ENCODE data around the gene SFXN2.
"Not testable (repeated sequence)": the region's sequence is repeated elsewhere in the genome, so short reads cannot be mapped to it uniquely, and the experiment has no call there.

The SFXN2 gene

DNA sequence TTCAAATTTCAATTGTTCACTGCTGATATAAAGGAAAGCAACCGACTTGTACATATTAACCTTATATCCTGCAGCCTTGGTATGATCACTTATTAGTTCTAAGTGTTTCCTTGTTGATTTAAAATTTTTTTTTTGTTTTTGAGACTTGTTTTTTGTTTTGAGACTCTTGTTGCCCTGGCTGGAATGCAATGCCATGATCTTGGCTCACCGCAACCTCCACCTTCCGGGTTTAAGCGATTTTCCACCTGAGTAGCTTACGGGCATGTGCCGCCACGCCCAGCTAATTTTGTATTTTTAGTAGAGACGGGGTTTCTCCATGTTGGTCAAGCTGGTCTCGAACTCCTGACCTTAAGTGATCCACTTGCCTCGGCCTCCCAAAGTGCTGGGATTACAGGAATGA, 19.0 kb upstream of the SFXN2 start:
- not testable (repeated sequence) for H3K27me3 ChIP-seq (ENCODE audit: insufficient read depth, poor library complexity, severe bottlenecking); H3K4me3 ChIP-seq (replicated peaks; ENCODE audit: insufficient read depth, low read length); DNase-seq (ENCODE audit: low read depth in 1 of 2, low spot score in 1 of 2)

DNA sequence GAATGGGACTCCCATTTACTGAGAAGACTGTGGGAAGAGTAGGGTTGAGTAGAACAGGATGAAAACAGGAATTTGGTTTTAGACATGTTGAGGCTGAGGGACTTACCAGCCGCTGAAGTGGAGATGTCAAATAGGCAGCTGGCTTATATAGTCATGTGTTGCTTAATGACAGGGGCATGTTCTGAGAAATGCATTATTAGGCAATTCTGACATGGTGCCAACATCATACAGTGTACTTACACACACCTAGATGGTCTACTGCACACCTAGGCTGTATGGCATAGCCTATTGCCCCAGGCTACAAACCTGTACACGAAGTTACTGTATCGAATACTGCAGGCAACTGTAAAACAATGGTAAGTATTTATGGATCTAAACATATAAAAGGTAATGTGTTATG, 17.7 kb upstream of the SFXN2 start:
- Histone ChIP-seq H3K4me3 (replicated peaks; ENCODE audit: insufficient read depth, low read length) (no peak overlapping the region), H3K27me3 (ENCODE audit: insufficient read depth, poor library complexity, severe bottlenecking) (no peaks in the 10 kb centered on the region), H3K27ac (replicated peaks) (no peak overlapping the region)
- no peak for DNase-seq (ENCODE audit: low read depth in 1 of 2, low spot score in 1 of 2)
- TF ChIP-seq GABPA (IDR thresholded peaks at IDR 0.05; ENCODE audit: low read depth) = no peak
- TF ChIP-seq, protein P1, sequence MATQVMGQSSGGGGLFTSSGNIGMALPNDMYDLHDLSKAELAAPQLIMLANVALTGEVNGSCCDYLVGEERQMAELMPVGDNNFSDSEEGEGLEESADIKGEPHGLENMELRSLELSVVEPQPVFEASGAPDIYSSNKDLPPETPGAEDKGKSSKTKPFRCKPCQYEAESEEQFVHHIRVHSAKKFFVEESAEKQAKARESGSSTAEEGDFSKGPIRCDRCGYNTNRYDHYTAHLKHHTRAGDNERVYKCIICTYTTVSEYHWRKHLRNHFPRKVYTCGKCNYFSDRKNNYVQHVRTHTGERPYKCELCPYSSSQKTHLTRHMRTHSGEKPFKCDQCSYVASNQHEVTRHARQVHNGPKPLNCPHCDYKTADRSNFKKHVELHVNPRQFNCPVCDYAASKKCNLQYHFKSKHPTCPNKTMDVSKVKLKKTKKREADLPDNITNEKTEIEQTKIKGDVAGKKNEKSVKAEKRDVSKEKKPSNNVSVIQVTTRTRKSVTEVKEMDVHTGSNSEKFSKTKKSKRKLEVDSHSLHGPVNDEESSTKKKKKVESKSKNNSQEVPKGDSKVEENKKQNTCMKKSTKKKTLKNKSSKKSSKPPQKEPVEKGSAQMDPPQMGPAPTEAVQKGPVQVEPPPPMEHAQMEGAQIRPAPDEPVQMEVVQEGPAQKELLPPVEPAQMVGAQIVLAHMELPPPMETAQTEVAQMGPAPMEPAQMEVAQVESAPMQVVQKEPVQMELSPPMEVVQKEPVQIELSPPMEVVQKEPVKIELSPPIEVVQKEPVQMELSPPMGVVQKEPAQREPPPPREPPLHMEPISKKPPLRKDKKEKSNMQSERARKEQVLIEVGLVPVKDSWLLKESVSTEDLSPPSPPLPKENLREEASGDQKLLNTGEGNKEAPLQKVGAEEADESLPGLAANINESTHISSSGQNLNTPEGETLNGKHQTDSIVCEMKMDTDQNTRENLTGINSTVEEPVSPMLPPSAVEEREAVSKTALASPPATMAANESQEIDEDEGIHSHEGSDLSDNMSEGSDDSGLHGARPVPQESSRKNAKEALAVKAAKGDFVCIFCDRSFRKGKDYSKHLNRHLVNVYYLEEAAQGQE (IDR thresholded peaks at IDR 0.05; ENCODE audit: insufficient replicate concordance, low read depth) = no peak

More for the DNA sequence above, 19.0 kb upstream of the SFXN2 start:
- H3K27ac ChIP-seq (replicated peaks) = not testable (repeated sequence)

DNA sequence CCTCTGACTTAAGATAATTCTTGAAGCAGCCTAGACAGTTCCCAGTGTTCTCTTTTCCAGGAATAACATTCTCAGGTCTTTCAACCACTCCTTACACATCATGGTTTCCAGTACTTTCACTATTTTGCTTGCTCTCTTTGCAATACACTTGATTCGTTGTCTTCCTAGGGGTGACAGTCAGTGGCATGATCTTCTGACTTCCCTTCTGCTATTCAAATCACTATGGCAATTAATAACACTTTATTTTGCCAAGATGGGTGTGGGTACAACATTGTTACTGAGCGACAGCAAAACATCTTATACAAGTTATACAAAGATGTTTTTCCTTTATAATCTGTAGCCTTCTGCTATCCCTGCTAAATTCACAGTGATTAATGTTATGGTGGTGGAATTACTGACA, 15.5 kb upstream of the SFXN2 start:
- TF ChIP-seq, protein P2, sequence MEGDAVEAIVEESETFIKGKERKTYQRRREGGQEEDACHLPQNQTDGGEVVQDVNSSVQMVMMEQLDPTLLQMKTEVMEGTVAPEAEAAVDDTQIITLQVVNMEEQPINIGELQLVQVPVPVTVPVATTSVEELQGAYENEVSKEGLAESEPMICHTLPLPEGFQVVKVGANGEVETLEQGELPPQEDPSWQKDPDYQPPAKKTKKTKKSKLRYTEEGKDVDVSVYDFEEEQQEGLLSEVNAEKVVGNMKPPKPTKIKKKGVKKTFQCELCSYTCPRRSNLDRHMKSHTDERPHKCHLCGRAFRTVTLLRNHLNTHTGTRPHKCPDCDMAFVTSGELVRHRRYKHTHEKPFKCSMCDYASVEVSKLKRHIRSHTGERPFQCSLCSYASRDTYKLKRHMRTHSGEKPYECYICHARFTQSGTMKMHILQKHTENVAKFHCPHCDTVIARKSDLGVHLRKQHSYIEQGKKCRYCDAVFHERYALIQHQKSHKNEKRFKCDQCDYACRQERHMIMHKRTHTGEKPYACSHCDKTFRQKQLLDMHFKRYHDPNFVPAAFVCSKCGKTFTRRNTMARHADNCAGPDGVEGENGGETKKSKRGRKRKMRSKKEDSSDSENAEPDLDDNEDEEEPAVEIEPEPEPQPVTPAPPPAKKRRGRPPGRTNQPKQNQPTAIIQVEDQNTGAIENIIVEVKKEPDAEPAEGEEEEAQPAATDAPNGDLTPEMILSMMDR (IDR thresholded peaks at IDR 0.05; ENCODE audit: insufficient read depth, low read length) = no peak
- TF ChIP-seq, protein P1 (IDR thresholded peaks at IDR 0.05; ENCODE audit: insufficient replicate concordance, low read depth) = no peak

DNA sequence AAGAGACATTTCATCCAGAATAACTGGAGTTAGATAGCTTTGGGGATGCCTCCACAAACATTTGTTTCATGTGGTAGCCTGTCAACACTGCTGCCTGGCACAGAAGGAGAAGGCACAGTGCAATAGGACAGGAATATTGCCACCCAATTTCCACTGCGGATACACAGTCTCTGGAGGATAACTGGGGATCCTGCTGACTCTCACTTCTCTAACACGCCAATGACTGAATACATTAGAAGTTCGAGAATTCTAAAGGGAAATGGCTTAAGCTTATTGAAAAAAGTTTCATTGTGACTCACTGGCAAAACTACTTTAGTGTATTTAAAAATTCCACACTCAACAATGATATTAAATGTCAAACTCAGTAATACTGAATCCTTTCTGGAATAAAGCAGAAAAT, 13.2 kb upstream of the SFXN2 start:
- H3K27me3 ChIP-seq (ENCODE audit: insufficient read depth, poor library complexity, severe bottlenecking) = no peaks in the 10 kb centered on the region
- DNase-seq (ENCODE audit: low read depth in 1 of 2, low spot score in 1 of 2) = no peak
- no peak overlapping the region for H3K4me3 ChIP-seq (replicated peaks; ENCODE audit: insufficient read depth, low read length)
- H3K27ac ChIP-seq (replicated peaks) = no peak overlapping the region
- TF ChIP-seq POLR2AphosphoS5 (IDR thresholded peaks at IDR 0.05; ENCODE audit: low read depth) (no peak), SPI1 (IDR thresholded peaks at IDR 0.05; ENCODE audit: borderline replicate concordance, low read depth) (no peak), GABPA (IDR thresholded peaks at IDR 0.05; ENCODE audit: low read depth) (no peak)
- TF ChIP-seq, protein P1 (IDR thresholded peaks at IDR 0.05; ENCODE audit: insufficient replicate concordance, low read depth) = no peak
- TF ChIP-seq, protein P2 (IDR thresholded peaks at IDR 0.05; ENCODE audit: insufficient read depth, low read length) = no peak

More for the DNA sequence above, 15.5 kb upstream of the SFXN2 start:
- H3K4me3 ChIP-seq (replicated peaks; ENCODE audit: insufficient read depth, low read length) = no peak overlapping the region
- H3K27me3 ChIP-seq (ENCODE audit: insufficient read depth, poor library complexity, severe bottlenecking) = no peaks in the 10 kb centered on the region
- no peak overlapping the region for H3K27ac ChIP-seq (replicated peaks)
- DNase-seq (ENCODE audit: low read depth in 1 of 2, low spot score in 1 of 2) = no peak

All from HL-60 (cell line).